ENCODE measurements around the gene MYOF.
A peak's percentile ranks its signal among the peaks of the same experiment; 100 is the strongest.
"Not testable (repeated sequence)": the region's sequence is repeated elsewhere in the genome, so short reads cannot be mapped to it uniquely, and the experiment has no call there.

Gene MYOF

DNA sequence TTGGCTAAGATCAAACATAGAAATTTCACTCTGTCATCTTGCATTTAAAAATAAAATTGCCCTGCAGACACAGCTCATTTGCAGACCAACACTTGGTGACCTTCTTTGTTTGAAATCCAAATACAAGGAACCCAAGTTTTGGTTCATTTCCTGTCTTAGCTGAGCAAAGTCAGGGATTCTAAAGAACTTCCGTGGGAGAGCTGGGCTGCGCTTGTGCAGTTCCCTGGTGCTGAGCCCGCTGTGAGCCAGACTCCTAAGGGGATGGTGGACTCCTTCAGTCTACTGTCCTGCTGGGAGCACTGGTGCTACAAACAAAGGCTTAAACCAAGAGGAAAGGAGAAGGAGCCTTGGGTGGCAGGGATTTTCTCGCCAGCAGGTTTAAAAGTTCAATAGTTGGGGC is 60.0 kb downstream of the MYOF start:
- no peak overlapping the region for H2BK120ac ChIP-seq (ENCODE audit: low read depth, low read length)
- H2AFZ ChIP-seq (ENCODE audit: low read depth, low read length): no peak overlapping the region
- no peak overlapping the region for H2BK15ac ChIP-seq (ENCODE audit: low read depth, poor library complexity, severe bottlenecking)
- no peak overlapping the region for H4K8ac ChIP-seq (ENCODE audit: low read length)
- peaks cover 2% of the 10 kb centered on the region for H3K4me1 ChIP-seq (ENCODE audit: control insufficient read depth, insufficient read depth, low read depth, low read length)
- peaks cover 15% of the 10 kb centered on the region for H3K79me1 ChIP-seq (replicated peaks; ENCODE audit: low read length, poor library complexity, severe bottlenecking)
- H3K36me3 ChIP-seq (ENCODE audit: control insufficient read depth in 1 of 2, insufficient read depth in 2 of 2, low read depth in 1 of 2, low read length in 2 of 2): peaks cover 47 to 85% of the 10 kb centered on the region in 2 experiments
- no peak overlapping the region for H4K91ac ChIP-seq (ENCODE audit: low read length)
- no peak overlapping the region for H3K4me2 ChIP-seq (ENCODE audit: low read length, poor library complexity, severe bottlenecking)
- no peak overlapping the region for H3K9ac ChIP-seq (ENCODE audit: low read length)
- no peak overlapping the region for H2BK5ac ChIP-seq (ENCODE audit: low read depth, low read length, poor library complexity, severe bottlenecking)
- 80% methylated on average over 4 of the region's 4 CpGs for WGBS
- H3K27me3 ChIP-seq (ENCODE audit: control insufficient read depth in 1 of 2, insufficient read depth in 1 of 2, low read length in 2 of 2): no peaks in the 10 kb centered on the region
- DNase-seq: no peak
- H3K27ac ChIP-seq (ENCODE audit: low read length, poor library complexity, severe bottlenecking): no peak overlapping the region
- H3K4me3 ChIP-seq (ENCODE audit: insufficient read depth in 1 of 2, low read depth in 1 of 2, low read length in 2 of 2): no peak overlapping the region
- H3K9me3 ChIP-seq (ENCODE audit: control insufficient read depth, low read length): no peaks in the 10 kb centered on the region
- H3K4ac ChIP-seq (ENCODE audit: low read depth in 1 of 2, low read length in 2 of 2): no peak overlapping the region
- peak overlapping the region; percentile 3 for H2AK5ac ChIP-seq (ENCODE audit: low read length, severe bottlenecking)
- no peak overlapping the region for H3K23ac ChIP-seq (ENCODE audit: low read length in 2 of 2)
- H3K18ac ChIP-seq (ENCODE audit: low read depth in 1 of 2, low read length in 2 of 2): no peak overlapping the region
- no peak overlapping the region for H3K14ac ChIP-seq (ENCODE audit: low read length in 2 of 2)
- no peak overlapping the region for H2BK12ac ChIP-seq (ENCODE audit: low read length in 2 of 2)

DNA sequence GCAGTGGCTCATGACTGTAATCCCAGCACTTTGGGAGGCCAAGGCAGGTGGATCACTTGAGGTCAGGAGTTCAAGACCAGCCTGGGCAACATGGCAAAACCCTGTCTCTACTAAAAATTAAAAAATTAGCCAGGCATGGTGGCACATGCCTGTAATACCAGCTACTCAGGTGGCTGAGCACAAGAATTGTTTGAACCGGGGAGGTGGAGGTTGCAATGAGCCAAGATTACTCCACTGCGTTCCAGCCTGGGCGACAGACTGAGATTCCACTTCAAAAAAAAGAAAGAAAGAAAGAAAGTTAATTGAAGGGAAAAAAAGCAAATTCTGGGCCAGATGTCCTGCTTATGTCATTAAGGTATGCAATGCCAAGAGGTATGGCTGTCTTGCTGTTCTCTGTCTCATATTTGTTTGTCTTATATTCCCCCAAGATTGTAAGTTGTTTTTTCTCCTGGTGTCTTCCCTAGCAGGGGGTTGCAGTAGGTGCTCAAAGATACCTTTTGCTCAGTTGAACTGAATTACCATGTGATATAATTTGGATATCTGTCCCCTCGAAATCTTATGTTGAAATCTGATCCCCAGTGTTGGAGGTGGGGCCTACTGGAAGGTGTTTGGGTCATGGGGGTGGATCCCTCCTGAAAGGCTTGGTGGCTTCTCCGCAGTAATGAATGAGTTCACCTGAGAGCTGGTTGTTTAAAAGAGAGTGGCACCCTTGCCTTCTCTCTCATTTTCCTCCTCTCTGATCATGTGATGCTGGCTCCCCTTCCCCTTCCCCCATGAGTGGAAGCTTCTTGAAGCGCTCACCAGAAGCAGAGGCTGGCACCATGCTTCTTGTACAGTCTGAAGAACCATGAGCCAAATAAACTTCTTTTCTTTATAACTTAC is 60.9 kb downstream of the MYOF start:
- Histone ChIP-seq H2AFZ (ENCODE audit: low read depth, low read length) (no peak overlapping the region), H3K14ac (ENCODE audit: low read length in 2 of 2) (no peak overlapping the region), H4K8ac (ENCODE audit: low read length) (no peak overlapping the region), H2BK120ac (ENCODE audit: low read depth, low read length) (no peak overlapping the region), H3K4me3 (ENCODE audit: insufficient read depth in 1 of 2, low read depth in 1 of 2, low read length in 2 of 2) (no peak overlapping the region), H3K4me2 (ENCODE audit: low read length, poor library complexity, severe bottlenecking) (no peak overlapping the region), H2BK15ac (ENCODE audit: low read depth, poor library complexity, severe bottlenecking) (no peak overlapping the region), H4K91ac (ENCODE audit: low read length) (no peak overlapping the region), H3K4ac (ENCODE audit: low read depth in 1 of 2, low read length in 2 of 2) (no peak overlapping the region), H3K27me3 (ENCODE audit: control insufficient read depth in 1 of 2, insufficient read depth in 1 of 2, low read length in 2 of 2) (no peaks in the 10 kb centered on the region), H2BK12ac (ENCODE audit: low read length in 2 of 2) (no peak overlapping the region), H2BK5ac (ENCODE audit: low read depth, low read length, poor library complexity, severe bottlenecking) (no peak overlapping the region), H2AK5ac (ENCODE audit: low read length, severe bottlenecking) (no peak overlapping the region), H3K9me3 (ENCODE audit: control insufficient read depth, low read length) (no peaks in the 10 kb centered on the region), H3K9ac (ENCODE audit: low read length) (no peak overlapping the region), H3K27ac (ENCODE audit: low read length, poor library complexity, severe bottlenecking) (peak overlapping the region; percentile 5), H3K23ac (ENCODE audit: low read length in 2 of 2) (no peak overlapping the region), H3K36me3 (ENCODE audit: control insufficient read depth in 1 of 2, insufficient read depth in 2 of 2, low read depth in 1 of 2, low read length in 2 of 2) (peaks cover 46 to 88% of the 10 kb centered on the region in 2 experiments), H3K4me1 (ENCODE audit: control insufficient read depth, insufficient read depth, low read depth, low read length) (peaks cover 1% of the 10 kb centered on the region), H3K18ac (ENCODE audit: low read depth in 1 of 2, low read length in 2 of 2) (no peak overlapping the region), H3K79me1 (replicated peaks; ENCODE audit: low read length, poor library complexity, severe bottlenecking) (peaks cover 18% of the 10 kb centered on the region)
- WGBS: 88% methylated on average over 6 of the region's 6 CpGs
- no peak for DNase-seq

DNA sequence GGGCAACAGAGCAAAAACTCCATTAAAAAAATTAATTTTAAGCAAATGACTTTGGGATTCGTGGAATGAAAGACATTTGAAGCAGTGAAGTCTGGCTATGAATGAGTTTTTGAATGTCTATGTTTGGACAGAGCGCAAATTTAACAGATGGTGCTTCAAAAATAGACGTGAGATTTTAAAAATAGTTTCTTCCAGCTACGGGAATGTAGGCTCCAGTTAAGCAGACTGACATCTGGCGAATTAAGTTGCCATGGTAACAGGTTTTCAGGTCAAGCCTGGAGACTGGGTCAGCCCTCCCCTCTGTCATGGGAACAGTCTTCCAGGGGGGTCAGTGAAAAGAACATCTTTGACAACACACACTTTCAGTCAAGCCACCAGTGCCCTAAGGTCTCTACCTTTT is 62.0 kb downstream of the MYOF start:
- Histone ChIP-seq H2BK120ac (ENCODE audit: low read depth, low read length) (no peak overlapping the region), H3K14ac (ENCODE audit: low read length in 2 of 2) (no peak overlapping the region), H3K27ac (ENCODE audit: low read length, poor library complexity, severe bottlenecking) (no peak overlapping the region), H3K79me1 (replicated peaks; ENCODE audit: low read length, poor library complexity, severe bottlenecking) (peaks cover 21% of the 10 kb centered on the region), H2BK5ac (ENCODE audit: low read depth, low read length, poor library complexity, severe bottlenecking) (no peak overlapping the region), H2AFZ (ENCODE audit: low read depth, low read length) (no peak overlapping the region), H3K4me3 (ENCODE audit: insufficient read depth in 1 of 2, low read depth in 1 of 2, low read length in 2 of 2) (no peak overlapping the region), H3K4me1 (ENCODE audit: control insufficient read depth, insufficient read depth, low read depth, low read length) (no peaks in the 10 kb centered on the region), H4K91ac (ENCODE audit: low read length) (no peak overlapping the region), H3K18ac (ENCODE audit: low read depth in 1 of 2, low read length in 2 of 2) (no peak overlapping the region), H2BK15ac (ENCODE audit: low read depth, poor library complexity, severe bottlenecking) (no peak overlapping the region), H2AK5ac (ENCODE audit: low read length, severe bottlenecking) (no peak overlapping the region), H3K23ac (ENCODE audit: low read length in 2 of 2) (no peak overlapping the region), H3K4me2 (ENCODE audit: low read length, poor library complexity, severe bottlenecking) (no peak overlapping the region), H2BK12ac (ENCODE audit: low read length in 2 of 2) (no peak overlapping the region), H4K8ac (ENCODE audit: low read length) (no peak overlapping the region), H3K4ac (ENCODE audit: low read depth in 1 of 2, low read length in 2 of 2) (no peak overlapping the region), H3K27me3 (ENCODE audit: control insufficient read depth in 1 of 2, insufficient read depth in 1 of 2, low read length in 2 of 2) (no peaks in the 10 kb centered on the region), H3K9ac (ENCODE audit: low read length) (peak overlapping the region; percentile 24), H3K9me3 (ENCODE audit: control insufficient read depth, low read length) (no peaks in the 10 kb centered on the region), H3K36me3 (ENCODE audit: control insufficient read depth in 1 of 2, insufficient read depth in 2 of 2, low read depth in 1 of 2, low read length in 2 of 2) (peaks cover 37 to 86% of the 10 kb centered on the region in 2 experiments)
- DNase-seq: peak; percentile 38
- WGBS: 44% methylated on average over 5 of the region's 5 CpGs

DNA sequence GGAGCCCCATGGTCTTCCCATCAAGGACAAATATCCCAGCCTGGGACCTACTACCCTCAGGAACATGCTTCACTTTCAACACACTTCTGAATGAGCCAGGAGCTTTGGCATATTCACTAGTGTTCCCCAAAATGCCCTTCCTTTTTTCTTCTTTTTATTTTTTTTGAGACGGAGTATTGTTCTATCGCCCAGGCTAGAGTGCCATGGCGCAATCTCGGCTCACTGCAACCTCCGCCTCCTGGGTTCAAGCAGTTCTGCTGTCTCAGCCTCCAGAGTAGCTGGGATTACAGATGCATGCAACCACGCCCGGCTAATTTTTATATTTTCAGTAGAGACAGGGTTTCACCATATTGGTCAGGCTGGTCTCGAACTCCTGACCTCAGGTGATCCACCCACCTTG is 63.1 kb downstream of the MYOF start:
- H3K23ac ChIP-seq (ENCODE audit: low read length in 2 of 2); H3K14ac ChIP-seq (ENCODE audit: low read length in 2 of 2); H3K18ac ChIP-seq (ENCODE audit: low read depth in 1 of 2, low read length in 2 of 2); H3K4me3 ChIP-seq (ENCODE audit: insufficient read depth in 1 of 2, low read depth in 1 of 2, low read length in 2 of 2); H3K4me2 ChIP-seq (ENCODE audit: low read length, poor library complexity, severe bottlenecking); H3K27ac ChIP-seq (ENCODE audit: low read length, poor library complexity, severe bottlenecking); H3K27me3 ChIP-seq (ENCODE audit: control insufficient read depth in 1 of 2, insufficient read depth in 1 of 2, low read length in 2 of 2); H2BK12ac ChIP-seq (ENCODE audit: low read length in 2 of 2); H3K4me1 ChIP-seq (ENCODE audit: control insufficient read depth, insufficient read depth, low read depth, low read length); H2BK15ac ChIP-seq (ENCODE audit: low read depth, poor library complexity, severe bottlenecking); DNase-seq; H4K8ac ChIP-seq (ENCODE audit: low read length); H3K4ac ChIP-seq (ENCODE audit: low read depth in 1 of 2, low read length in 2 of 2); H2BK120ac ChIP-seq (ENCODE audit: low read depth, low read length); H4K91ac ChIP-seq (ENCODE audit: low read length); H2BK5ac ChIP-seq (ENCODE audit: low read depth, low read length, poor library complexity, severe bottlenecking); H3K9ac ChIP-seq (ENCODE audit: low read length); H3K9me3 ChIP-seq (ENCODE audit: control insufficient read depth, low read length); H2AFZ ChIP-seq (ENCODE audit: low read depth, low read length); H2AK5ac ChIP-seq (ENCODE audit: low read length, severe bottlenecking): not testable (repeated sequence)
- over 99% methylated on average over 8 of the region's 8 CpGs for WGBS
- Histone ChIP-seq H3K79me1 (replicated peaks; ENCODE audit: low read length, poor library complexity, severe bottlenecking) (peaks cover 16% of the 10 kb centered on the region), H3K36me3 (ENCODE audit: control insufficient read depth in 1 of 2, insufficient read depth in 2 of 2, low read depth in 1 of 2, low read length in 2 of 2) (peaks cover 31 to 83% of the 10 kb centered on the region in 2 experiments)
